Rectal smooth muscle tissue (tissue), 1 donor: ENCODE data around the gene HYDIN.
"Not testable (repeated sequence)": the region's sequence is repeated elsewhere in the genome, so short reads cannot be mapped to it uniquely, and the experiment has no call there.

Experiments used
- H3K27ac ChIP-seq: one replicate; pipeline ENCODE4 v1.7.0; 2013; ENCODE audit warnings: low read depth, low read length, inconsistent platforms
- H3K27me3 ChIP-seq: one replicate; pipeline ENCODE4 v1.7.0; 2013; ENCODE audit warnings: low read length; ENCODE audit not compliant: control insufficient read depth, insufficient read depth
- H3K36me3 ChIP-seq: one replicate; pipeline ENCODE4 v1.7.0; 2013; ENCODE audit warnings: low read length; ENCODE audit not compliant: control insufficient read depth, insufficient read depth
- H3K4me1 ChIP-seq: one replicate; pipeline ENCODE4 v1.7.0; 2013; ENCODE audit warnings: low read length; ENCODE audit not compliant: control insufficient read depth, insufficient read depth
- H3K4me3 ChIP-seq: one replicate; pipeline ENCODE4 v1.7.0; 2013; ENCODE audit warnings: low read length
- H3K9ac ChIP-seq: one replicate; pipeline ENCODE4 v1.7.0; 2013; ENCODE audit warnings: low read length

The HYDIN gene

GRCh38 chr16:71053897-71054609 is 176.5 kb downstream of the HYDIN start:
- H3K9ac ChIP-seq, H3K27me3 ChIP-seq, H3K36me3 ChIP-seq, H3K27ac ChIP-seq, H3K4me1 ChIP-seq, H3K4me3 ChIP-seq: not testable (repeated sequence)

GRCh38 chr16:71050307-71050706 is 180.2 kb downstream of the HYDIN start:
- H3K27me3 ChIP-seq, H3K9ac ChIP-seq, H3K27ac ChIP-seq, H3K4me3 ChIP-seq, H3K36me3 ChIP-seq, H3K4me1 ChIP-seq: not testable (repeated sequence)

GRCh38 chr16:71039368-71040111 is 191.0 kb downstream of the HYDIN start:
- not testable (repeated sequence) for H3K4me3 ChIP-seq, H3K27me3 ChIP-seq, H3K36me3 ChIP-seq, H3K4me1 ChIP-seq, H3K27ac ChIP-seq, H3K9ac ChIP-seq

- H3K27ac ChIP-seq = not testable (repeated sequence)
These were observed 192.1 kb downstream of the HYDIN start for GRCh38 chr16:71038421-71038820.

GRCh38 chr16:71037987-71038386 is 192.5 kb downstream of the HYDIN start:
- H3K27ac ChIP-seq, H3K27me3 ChIP-seq, H3K9ac ChIP-seq, H3K4me1 ChIP-seq, H3K36me3 ChIP-seq, H3K4me3 ChIP-seq: not testable (repeated sequence)

More at GRCh38 chr16:71038421-71038820, 192.1 kb downstream of the HYDIN start:
- not testable (repeated sequence) for H3K9ac ChIP-seq, H3K36me3 ChIP-seq, H3K4me3 ChIP-seq, H3K4me1 ChIP-seq, H3K27me3 ChIP-seq

GRCh38 chr16:71028032-71028727 is 202.3 kb downstream of the HYDIN start:
- H3K9ac ChIP-seq, H3K27ac ChIP-seq, H3K4me3 ChIP-seq, H3K27me3 ChIP-seq, H3K4me1 ChIP-seq, H3K36me3 ChIP-seq: not testable (repeated sequence)

GRCh38 chr16:71027511-71027910 is 203.0 kb downstream of the HYDIN start:
- not testable (repeated sequence) for H3K27ac ChIP-seq, H3K4me3 ChIP-seq, H3K36me3 ChIP-seq, H3K9ac ChIP-seq, H3K27me3 ChIP-seq, H3K4me1 ChIP-seq

- not testable (repeated sequence) for H3K4me1 ChIP-seq, H3K36me3 ChIP-seq, H3K27ac ChIP-seq, H3K4me3 ChIP-seq, H3K27me3 ChIP-seq, H3K9ac ChIP-seq
These were observed 206.6 kb downstream of the HYDIN start for GRCh38 chr16:71023851-71024439.

GRCh38 chr16:71021961-71022537 is 208.5 kb downstream of the HYDIN start:
- not testable (repeated sequence) for H3K4me1 ChIP-seq, H3K4me3 ChIP-seq, H3K27ac ChIP-seq, H3K9ac ChIP-seq, H3K36me3 ChIP-seq, H3K27me3 ChIP-seq

- not testable (repeated sequence) for H3K4me3 ChIP-seq, H3K27ac ChIP-seq, H3K27me3 ChIP-seq, H3K36me3 ChIP-seq, H3K4me1 ChIP-seq, H3K9ac ChIP-seq
These were observed 211.3 kb downstream of the HYDIN start for GRCh38 chr16:71019067-71019682.

- H3K27me3 ChIP-seq, H3K36me3 ChIP-seq, H3K9ac ChIP-seq, H3K4me3 ChIP-seq, H3K27ac ChIP-seq, H3K4me1 ChIP-seq: not testable (repeated sequence)
These were observed 215.1 kb downstream of the HYDIN start for GRCh38 chr16:71015419-71015818.
